Ramos (cell line): Measurements from ENCODE around the gene ELOVL6.
"Not testable (repeated sequence)": the region's sequence is repeated elsewhere in the genome, so short reads cannot be mapped to it uniquely, and the experiment has no call there.

Source experiments
- in situ Hi-C: fragments of 300-500 bp; cut with MboI; formaldehyde crosslinking; loops from one replicate; pipeline ENCODE4 v1.14.3; 2022; ENCODE audit warnings: low sequenced_read_pairs; ENCODE audit not compliant: unreplicated experiment

The ELOVL6 gene

GRCh38 chr4:110046588-110047049 is 151.8 kb downstream of the ELOVL6 start:
- in situ Hi-C loops: no loop called here

GRCh38 chr4:110042545-110043517 is 155.6 kb downstream of the ELOVL6 start:
- in situ Hi-C loops: no loop called here

- in situ Hi-C loops: no loop called here
Observed at GRCh38 chr4:110041735-110042134, 156.7 kb downstream of the ELOVL6 start.

- in situ Hi-C loops: not testable (repeated sequence)
Observed at GRCh38 chr4:110039164-110039563, 159.3 kb downstream of the ELOVL6 start.

GRCh38 chr4:110034026-110034393 is 164.4 kb downstream of the ELOVL6 start:
- in situ Hi-C loops: no loop called here

GRCh38 chr4:110033355-110034025 is 164.9 kb downstream of the ELOVL6 start:
- in situ Hi-C loops: no loop called here

GRCh38 chr4:110032603-110033002 is 165.8 kb downstream of the ELOVL6 start:
- in situ Hi-C loops: no loop called here

- in situ Hi-C loops: no loop called here
Observed at GRCh38 chr4:110025718-110026117, 172.7 kb downstream of the ELOVL6 start.

- in situ Hi-C loops: no loop called here
Observed at GRCh38 chr4:110025056-110025455, 173.4 kb downstream of the ELOVL6 start.

GRCh38 chr4:110022457-110022856 is 176.0 kb downstream of the ELOVL6 start:
- in situ Hi-C loops: no loop called here

GRCh38 chr4:110020646-110021443 is 177.6 kb downstream of the ELOVL6 start:
- in situ Hi-C loops: no loop called here

- in situ Hi-C loops: no loop called here
Observed at GRCh38 chr4:110020139-110020538, 178.3 kb downstream of the ELOVL6 start.

- in situ Hi-C loops: no loop called here
Observed at GRCh38 chr4:110019153-110019552, 179.3 kb downstream of the ELOVL6 start.

- in situ Hi-C loops: no loop called here
Observed at GRCh38 chr4:110014233-110014632, 184.2 kb downstream of the ELOVL6 start.

- in situ Hi-C loops: no loop called here
Observed at GRCh38 chr4:110012917-110013316, 185.5 kb downstream of the ELOVL6 start.

- in situ Hi-C loops: no loop called here
Observed at GRCh38 chr4:110010797-110011196, 187.6 kb downstream of the ELOVL6 start.

GRCh38 chr4:110009550-110009949 is 188.9 kb downstream of the ELOVL6 start:
- in situ Hi-C loops: loop anchor here (10.0 kb wide), 1 partner anchor 195 kb away; no protein-coding TSS in a partner anchor

- in situ Hi-C loops: loop anchor here (10.0 kb wide), 1 partner anchor 196 kb away; no protein-coding TSS in a partner anchor
Observed at GRCh38 chr4:110008540-110008939, 189.9 kb downstream of the ELOVL6 start.

GRCh38 chr4:110007217-110007616 is 191.2 kb downstream of the ELOVL6 start:
- in situ Hi-C loops: loop anchor here (10.0 kb wide), 1 partner anchor 198 kb away; no protein-coding TSS in a partner anchor

- in situ Hi-C loops: loop anchor here (10.0 kb wide), 1 partner anchor 199 kb away; no protein-coding TSS in a partner anchor
Observed at GRCh38 chr4:110005461-110006056, 192.9 kb downstream of the ELOVL6 start.
